HG03457 (cell line): ENCODE results near the gene HTR3C.
"Not testable (repeated sequence)": the region's sequence is repeated elsewhere in the genome, so short reads cannot be mapped to it uniquely, and the experiment has no call there.

Source experiments
- ATAC-seq: cut with Tn5 transposase; IDR thresholded peaks from one replicate; pipeline ENCODE4 v1.9.1; 2021; ENCODE audit warnings: moderate number of reproducible peaks; ENCODE audit not compliant: unreplicated experiment

Gene HTR3C

GRCh38 chr3:184029443-184029842, 23.4 kb upstream of the HTR3C start:
- no peak for ATAC-seq

DNA sequence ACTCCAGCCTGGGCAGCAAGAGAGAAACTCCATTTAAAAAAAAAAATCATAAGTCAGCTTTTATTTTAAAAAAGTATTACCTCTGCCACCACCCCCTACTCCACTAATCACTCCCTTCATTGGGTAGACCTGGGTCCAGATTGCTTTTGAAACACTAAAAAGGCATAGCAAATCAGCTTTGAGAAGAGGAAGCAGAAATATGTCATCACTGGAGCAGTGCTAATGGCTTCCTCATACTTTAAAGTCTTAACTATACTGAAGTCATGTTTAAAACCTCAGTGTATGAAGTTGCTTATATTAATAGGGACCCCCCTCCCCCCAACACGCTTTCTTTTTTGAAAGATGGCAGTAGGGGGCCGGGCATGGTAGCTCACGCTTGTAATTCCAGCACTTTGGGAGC, 22.3 kb upstream of the HTR3C start:
- ATAC-seq, result no peak

GRCh38 chr3:184031187-184031792, 21.6 kb upstream of the HTR3C start, which contains the start of gene HTR3D:
Gene HTR3D, plus strand, starts transcription at chr3:184031742. Its CDS starts 0 bp downstream, at chr3:184031742.
- ATAC-seq, result no peak

- no peak for ATAC-seq
These were observed 15.0 kb upstream of the HTR3C start for GRCh38 chr3:184037816-184038215.

DNA sequence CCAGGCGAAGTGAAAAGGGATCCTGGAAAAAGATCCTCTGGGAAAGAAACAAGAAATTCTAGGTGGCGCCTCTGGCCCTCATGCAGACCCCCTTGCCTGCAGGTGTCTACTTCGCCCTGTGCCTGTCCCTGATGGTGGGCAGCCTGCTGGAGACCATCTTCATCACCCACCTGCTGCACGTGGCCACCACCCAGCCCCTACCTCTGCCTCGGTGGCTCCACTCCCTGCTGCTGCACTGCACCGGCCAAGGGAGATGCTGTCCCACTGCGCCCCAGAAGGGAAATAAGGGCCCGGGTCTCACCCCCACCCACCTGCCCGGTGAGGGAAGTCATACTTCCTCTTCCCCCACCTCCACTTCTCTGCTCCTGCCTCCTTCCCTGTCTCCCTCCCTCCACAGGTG, 14.5 kb upstream of the HTR3C start:
- ATAC-seq, result not testable (repeated sequence)

GRCh38 chr3:184039414-184039813, 13.4 kb upstream of the HTR3C start:
- no peak for ATAC-seq

GRCh38 chr3:184040010-184040409, 12.8 kb upstream of the HTR3C start:
- no peak for ATAC-seq

GRCh38 chr3:184042617-184043016, 10.2 kb upstream of the HTR3C start:
- no peak for ATAC-seq

- no peak for ATAC-seq
These were observed 6.9 kb upstream of the HTR3C start for GRCh38 chr3:184045995-184046394.

DNA sequence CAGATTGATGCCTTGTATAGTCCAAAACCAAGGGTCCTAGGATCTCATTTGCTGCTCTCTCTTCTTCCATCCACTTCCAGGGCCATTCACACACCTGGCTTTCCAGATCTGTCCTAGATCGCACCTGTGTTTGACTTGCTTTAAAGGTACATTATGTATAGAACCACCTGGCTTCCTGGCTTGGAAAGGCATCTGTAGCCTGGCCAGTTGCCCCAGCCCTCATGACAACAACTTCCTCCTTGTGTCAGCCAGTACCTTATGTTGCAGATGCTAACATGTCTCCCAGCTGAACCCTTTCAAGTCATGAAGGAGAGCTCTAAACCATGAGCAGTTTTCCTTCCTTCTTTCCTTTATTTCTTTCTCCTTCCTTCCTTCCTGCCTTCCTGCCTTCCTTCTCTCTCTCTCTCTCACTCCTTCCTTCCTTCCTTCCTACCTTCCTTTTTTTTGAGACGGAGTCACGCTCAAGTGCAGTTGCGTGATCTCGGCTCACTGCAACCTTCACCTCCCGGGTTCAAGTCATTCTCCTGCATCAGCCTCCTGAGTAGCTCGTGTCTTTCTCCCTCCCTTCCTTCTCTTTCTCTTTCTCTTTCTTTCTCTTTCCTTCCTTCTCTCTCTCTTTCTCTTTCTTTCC, 2.5 kb upstream of the HTR3C start:
- ATAC-seq, result no peak

GRCh38 chr3:184058029-184058428, 5.2 kb downstream of the HTR3C start:
- no peak for ATAC-seq

- no peak for ATAC-seq
These were observed 6.6 kb downstream of the HTR3C start for GRCh38 chr3:184059424-184059823.

DNA sequence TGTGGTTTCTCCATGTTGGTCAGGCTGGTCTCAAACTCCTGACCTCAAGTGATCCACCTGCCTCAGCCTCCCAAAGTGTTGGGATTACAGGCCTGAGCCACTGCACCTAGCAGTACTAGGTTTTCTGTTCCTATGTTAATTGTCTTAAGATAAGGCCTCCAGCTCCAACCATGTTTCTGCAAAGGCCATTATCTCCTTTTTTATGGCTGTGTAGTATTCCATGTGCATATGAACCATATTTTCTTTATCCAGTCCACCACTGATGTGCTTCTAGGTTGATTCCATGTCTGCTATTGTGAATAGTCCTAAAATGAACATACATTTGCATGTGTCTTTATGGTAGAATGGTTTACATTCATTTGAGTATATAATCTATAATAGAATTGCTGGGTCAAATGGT, 9.8 kb downstream of the HTR3C start:
- no peak for ATAC-seq

DNA sequence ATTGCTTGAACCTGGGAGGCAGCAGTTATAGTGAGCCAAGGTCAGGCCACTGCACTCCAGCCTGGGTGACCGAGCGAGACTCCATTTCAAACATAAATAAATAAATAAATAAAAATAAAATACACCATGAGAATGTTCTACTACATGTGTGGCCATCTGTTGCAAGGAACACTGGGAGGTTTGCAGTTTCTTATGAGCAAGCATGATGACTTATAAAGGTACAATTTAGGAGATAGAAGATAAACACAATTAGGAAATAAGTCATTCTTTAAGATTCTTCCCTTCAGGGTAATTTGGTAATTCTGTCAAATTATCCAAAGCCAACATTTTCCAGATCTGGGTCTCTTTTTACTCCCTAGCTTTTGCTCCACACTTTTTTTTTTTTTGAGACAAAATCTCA, 13.4 kb downstream of the HTR3C start:
- ATAC-seq, result no peak

DNA sequence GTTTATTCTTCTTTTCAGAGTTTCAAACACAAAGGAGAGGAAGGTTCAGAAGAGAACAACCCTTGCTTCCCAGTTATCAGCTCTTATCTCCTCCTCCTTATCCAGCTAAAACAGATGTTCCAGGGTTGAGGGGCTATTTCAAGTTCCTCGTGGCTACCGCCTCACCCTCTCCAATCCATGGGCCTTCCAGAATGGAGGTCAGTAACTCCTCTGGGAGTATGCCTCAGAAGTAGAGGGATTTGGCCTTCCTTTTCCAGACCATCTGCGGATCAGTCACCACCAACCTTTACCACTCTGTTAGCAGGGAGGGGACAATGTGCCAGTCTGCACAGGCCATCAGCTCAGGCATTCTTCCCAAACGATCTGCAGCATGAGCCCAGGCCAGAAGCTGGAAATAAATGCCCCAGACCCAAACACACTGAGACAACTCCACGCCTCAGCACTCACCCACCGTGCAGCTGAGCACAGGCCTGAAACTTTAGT, 14.8 kb downstream of the HTR3C start:
- ATAC-seq, result no peak

DNA sequence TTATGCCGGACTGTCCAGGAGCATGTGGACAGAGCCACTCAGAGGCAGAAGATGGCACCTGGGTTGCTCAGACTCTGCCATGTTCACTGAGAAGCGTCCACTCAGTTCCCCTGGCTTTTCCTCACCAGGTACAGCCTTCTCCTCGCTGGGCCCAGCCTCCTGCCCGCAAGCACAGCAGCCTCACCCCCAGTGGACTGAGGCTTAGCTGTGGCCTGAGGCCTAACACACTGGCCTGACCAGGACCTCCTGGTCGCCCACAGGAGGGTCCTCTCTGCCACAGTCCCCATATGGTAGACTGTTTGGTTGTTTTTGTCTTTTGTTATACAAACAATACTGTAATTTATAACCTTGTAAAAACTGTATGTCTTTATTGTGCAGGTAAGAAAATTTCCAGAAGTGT, 15.5 kb downstream of the HTR3C start:
- no peak for ATAC-seq

DNA sequence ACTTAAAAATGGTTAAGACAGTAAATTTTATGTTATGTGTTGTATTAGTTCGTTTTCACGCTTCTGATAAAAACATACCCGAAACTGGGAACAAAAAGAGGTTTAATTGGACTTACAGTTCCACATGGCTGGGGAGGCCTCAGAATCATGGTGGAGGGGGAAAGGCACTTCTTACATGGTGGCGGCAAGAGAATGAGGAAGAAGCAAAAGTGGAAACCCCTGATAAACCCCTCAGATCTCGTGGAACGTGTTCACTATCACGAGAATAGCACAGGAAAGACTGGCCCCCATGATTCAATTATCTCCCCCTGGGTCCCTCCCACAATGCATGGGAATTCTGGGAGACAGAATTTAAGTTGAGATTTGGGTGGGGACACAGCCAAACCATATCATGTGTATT, 18.3 kb downstream of the HTR3C start:
- ATAC-seq, result not testable (repeated sequence)

DNA sequence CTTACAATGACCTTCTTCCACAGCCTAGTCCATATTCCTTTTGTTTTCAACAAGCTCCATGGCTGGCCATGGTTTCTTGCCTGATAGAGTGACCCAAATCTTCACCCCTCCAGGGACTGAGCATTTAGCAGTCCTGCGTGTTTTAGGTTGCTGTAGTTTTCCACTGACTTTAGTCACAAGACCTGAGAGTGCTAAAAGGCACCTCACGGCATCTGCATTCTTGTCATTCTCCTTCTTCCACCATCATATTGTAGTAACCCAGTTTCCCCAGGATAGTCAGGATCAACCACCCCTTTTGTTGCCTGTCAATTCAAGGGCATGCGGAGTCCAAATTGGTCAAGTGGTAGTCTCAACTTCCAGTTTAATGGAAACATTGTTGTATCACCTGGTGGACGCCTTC, 20.8 kb downstream of the HTR3C start:
- ATAC-seq, result no peak

DNA sequence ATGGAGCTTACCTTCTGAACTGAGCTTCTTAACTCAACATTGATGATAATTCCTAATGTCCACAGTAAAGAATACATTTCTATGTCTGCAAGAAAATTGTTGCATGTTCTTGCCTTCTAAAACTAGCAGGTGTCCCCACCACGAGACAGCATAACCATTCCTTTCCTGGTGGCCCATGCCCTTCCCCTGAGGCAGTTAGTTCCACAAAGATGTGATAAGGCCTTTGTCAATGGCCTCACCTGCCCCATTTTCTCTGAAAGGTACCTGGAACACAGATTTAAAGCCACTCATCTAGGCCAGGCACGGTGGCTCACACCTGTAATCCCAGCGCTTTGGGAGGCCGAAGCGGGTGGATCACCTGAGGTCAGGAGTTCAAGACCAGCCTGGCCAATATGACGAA, 23.1 kb downstream of the HTR3C start:
- no peak for ATAC-seq

DNA sequence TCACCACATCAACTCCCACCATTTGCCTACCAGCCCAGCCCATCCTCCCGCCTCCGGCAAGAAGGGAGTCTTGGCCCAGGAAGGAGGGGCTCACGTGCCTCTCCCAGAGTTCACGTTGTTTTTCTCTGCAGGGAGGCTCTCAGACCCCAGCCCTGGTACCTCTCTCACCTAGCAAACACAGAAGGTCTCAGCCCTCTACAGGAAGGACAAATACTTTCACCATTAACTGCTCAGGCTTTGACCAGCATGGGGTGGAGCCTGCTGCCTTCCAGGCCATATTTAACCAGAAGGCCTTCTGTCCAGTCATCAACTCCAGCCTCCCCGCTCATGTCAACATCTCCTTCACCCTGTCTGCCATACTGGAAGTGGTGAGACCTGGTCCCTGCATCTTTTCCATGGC, 25.0 kb downstream of the HTR3C start:
- ATAC-seq, result no peak

DNA sequence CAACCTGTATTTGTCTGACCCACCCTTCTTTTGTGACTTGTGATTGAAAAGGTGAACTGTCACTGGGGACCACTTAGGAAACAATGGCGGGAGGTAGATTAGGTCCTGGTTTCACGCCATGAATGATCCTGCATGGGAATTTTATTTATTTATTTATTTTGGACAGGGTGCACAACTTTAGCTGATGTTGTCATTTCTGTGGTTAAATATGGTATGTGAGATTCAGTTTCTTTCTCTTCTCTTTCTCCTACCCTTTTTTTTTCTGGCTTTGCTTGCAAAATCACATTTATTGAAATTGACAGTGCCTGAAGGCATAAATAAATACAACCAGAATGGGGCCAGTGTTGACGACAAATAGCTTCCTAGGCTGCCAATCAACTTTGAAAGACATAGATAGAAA, 26.0 kb downstream of the HTR3C start:
- no peak for ATAC-seq

GRCh38 chr3:184081116-184081830, 28.4 kb downstream of the HTR3C start:
- ATAC-seq, result no peak
